Sigmoid colon (tissue), 7 donors: ENCODE measurements around the gene PRTN3. TPM values are rescaled to one million over a fixed set of nuclear protein-coding genes. Genes with fewer than 3 reads are reported as not detected.

Experiments used
- DNase-seq: peaks from one replicate; pipeline ENCODE4 v3.0.0-alpha.2; 2019
- H3K27ac ChIP-seq, 4 donors: fragments of 200-600 bp; sonication (generic); one replicate each; pipeline ENCODE4 v1.5.1; 2016 to 2019; ENCODE audit warnings: mild to moderate bottlenecking in 1 of 4
- H3K27me3 ChIP-seq, 3 donors: fragments of 200-600 bp; sonication (generic); one replicate each; pipeline ENCODE4 v1.5.1; 2019; ENCODE audit warnings: mild to moderate bottlenecking in 1 of 3
- H3K36me3 ChIP-seq, 4 donors: fragments of 200-600 bp; sonication (generic); one replicate each; pipeline ENCODE4 v1.5.1; 2016 to 2019
- H3K4me1 ChIP-seq, 4 donors: fragments of 200-600 bp; sonication (generic); one replicate each; pipeline ENCODE4 v1.5.1; 2017 to 2019
- H3K4me3 ChIP-seq, 4 donors: fragments of 200-600 bp; sonication (generic); one replicate each; pipeline ENCODE4 v1.5.1; 2017 to 2019; ENCODE audit warnings: mild to moderate bottlenecking in 2 of 4, moderate library complexity in 1 of 4
- H3K9me3 ChIP-seq, 4 donors: fragments of 200-600 bp in 3 of 4; sonication (generic) in 3 of 4; one replicate each; pipeline versions ENCODE4 v1.5.1 to v1.6.1; 2013 to 2019
- EP300 ChIP-seq, 4 donors: sonication (generic); formaldehyde crosslinking; IDR thresholded peaks; one replicate each; pipeline ENCODE4 v1.6.1; 2017; ENCODE audit warnings: antibody characterized with exemption in 4 of 4
- POLR2A ChIP-seq, 2 donors: fragments of 450-650 bp; IDR thresholded peaks; one replicate each; pipeline ENCODE4 v1.6.1; 2016; ENCODE audit warnings: antibody characterized with exemption in 2 of 2, mild to moderate bottlenecking in 2 of 2, moderate library complexity in 2 of 2
- POLR2AphosphoS5 ChIP-seq, 4 donors: sonication (generic); formaldehyde crosslinking; IDR thresholded peaks; one replicate each; pipeline ENCODE4 v1.6.1; 2017; ENCODE audit warnings: antibody characterized with exemption in 4 of 4
- WGBS, 2 donors: extraction: QIAGEN DNeasy Blood & Tissue Kit; methylation state at CpG; one replicate each; pipeline ENCODE4 v1.1.7; 2013; 5-methylcytosine and 5-hydroxymethylcytosine counted together
- intact Hi-C: fragments of 100-400 bp; cut with DNase I; formaldehyde crosslinking; loops from one replicate; pipeline ENCODE4 v1.15.1; 2023
- polyA plus RNA-seq, 3 donors: library from polyadenylated mRNA; stranded (reverse); fragments of 200-250 nt; gene quantifications; one replicate each; pipeline ENCODE4 v1.2.3, GENCODE V29; 2013
- total RNA-seq, 4 donors: library from RNA; depleted of rRNA; stranded (reverse); fragments of >200 nt; gene quantifications; one replicate each; pipeline ENCODE4 v1.1.0, GENCODE V29; 2016
- TF ChIP-seq, protein P1 (sequence below), 4 experiments: fragments of 450-650 bp in 3 of 4; fragments of 200-600 bp in 1 of 4; IDR thresholded peaks; one replicate each; pipeline ENCODE4 v1.5.1; 2016 to 2019; ENCODE audit warnings: antibody characterized with exemption in 4 of 4, mild to moderate bottlenecking in 3 of 4, moderate library complexity in 2 of 4
- donor health status: healthy with polysubstance abuse.
- donor health status: Bipolar disorder and iron deficiency.
- donor health status: healthy.

Gene PRTN3
- total and polyA plus RNA-seq, 7 donors, result not detected

DNA sequence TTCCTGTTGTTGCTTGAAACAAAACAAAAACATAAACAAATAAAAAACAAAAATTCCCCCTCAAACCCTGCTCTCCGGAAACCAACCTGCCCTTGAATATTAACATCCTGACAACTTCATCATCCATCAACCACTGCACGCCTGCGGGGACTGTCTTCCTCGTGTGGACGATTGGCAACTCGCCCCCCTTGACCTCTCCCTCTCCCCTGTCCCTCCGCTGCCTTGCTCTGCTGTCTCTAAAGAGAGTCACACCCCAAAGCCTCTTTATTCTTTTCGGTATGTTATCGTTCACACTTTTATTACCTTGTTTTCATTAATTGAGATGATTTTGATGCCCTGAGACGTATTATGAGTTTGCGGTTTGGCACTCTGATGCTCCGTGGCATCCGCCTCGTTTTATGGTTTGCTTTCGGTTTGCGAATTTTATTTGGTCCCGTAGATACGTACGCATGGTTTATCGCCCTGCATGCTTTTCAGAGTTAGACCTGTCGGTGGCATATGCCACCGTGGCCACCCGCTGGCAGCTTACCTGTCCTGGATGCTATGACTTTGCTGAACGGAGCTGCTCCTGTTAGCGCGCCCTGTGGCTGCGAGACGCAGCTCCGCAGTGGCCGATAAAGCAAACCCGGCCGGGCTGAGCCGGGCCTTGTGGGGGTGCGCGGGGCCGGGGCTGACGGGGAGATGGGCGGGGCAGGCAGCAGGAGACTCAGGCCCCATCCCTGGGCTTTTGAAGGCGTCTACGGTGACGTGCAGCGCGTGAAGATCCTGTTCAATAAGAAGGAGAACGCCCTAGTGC lies 33.0 kb upstream of the PRTN3 start:
- H3K27me3 ChIP-seq, result no peaks in the 10 kb centered on the region
- intact Hi-C loops, result no loop called here
- DNase-seq, result no peak
- no peak overlapping the region for H3K4me3 ChIP-seq
- TF ChIP-seq, protein P1, sequence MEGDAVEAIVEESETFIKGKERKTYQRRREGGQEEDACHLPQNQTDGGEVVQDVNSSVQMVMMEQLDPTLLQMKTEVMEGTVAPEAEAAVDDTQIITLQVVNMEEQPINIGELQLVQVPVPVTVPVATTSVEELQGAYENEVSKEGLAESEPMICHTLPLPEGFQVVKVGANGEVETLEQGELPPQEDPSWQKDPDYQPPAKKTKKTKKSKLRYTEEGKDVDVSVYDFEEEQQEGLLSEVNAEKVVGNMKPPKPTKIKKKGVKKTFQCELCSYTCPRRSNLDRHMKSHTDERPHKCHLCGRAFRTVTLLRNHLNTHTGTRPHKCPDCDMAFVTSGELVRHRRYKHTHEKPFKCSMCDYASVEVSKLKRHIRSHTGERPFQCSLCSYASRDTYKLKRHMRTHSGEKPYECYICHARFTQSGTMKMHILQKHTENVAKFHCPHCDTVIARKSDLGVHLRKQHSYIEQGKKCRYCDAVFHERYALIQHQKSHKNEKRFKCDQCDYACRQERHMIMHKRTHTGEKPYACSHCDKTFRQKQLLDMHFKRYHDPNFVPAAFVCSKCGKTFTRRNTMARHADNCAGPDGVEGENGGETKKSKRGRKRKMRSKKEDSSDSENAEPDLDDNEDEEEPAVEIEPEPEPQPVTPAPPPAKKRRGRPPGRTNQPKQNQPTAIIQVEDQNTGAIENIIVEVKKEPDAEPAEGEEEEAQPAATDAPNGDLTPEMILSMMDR (IDR thresholded peaks at IDR 0.05), result no peak
- TF ChIP-seq EP300 (IDR thresholded peaks at IDR 0.05) (no peak), POLR2A (IDR thresholded peaks at IDR 0.05) (no peak), POLR2AphosphoS5 (IDR thresholded peaks at IDR 0.05) (no peak)
- 90 to 93% methylated on average over 44 of the region's 44 CpGs for WGBS, 2 donors
- no peaks in the 10 kb centered on the region for H3K9me3 ChIP-seq
- H3K4me1 ChIP-seq, result peaks cover 0 to 13% (median 9%) of the 10 kb centered on the region in 4 donors
- H3K27ac ChIP-seq, result no peak overlapping the region
- peaks cover 61 to 91% (median 83%) of the 10 kb centered on the region in 4 donors for H3K36me3 ChIP-seq

DNA sequence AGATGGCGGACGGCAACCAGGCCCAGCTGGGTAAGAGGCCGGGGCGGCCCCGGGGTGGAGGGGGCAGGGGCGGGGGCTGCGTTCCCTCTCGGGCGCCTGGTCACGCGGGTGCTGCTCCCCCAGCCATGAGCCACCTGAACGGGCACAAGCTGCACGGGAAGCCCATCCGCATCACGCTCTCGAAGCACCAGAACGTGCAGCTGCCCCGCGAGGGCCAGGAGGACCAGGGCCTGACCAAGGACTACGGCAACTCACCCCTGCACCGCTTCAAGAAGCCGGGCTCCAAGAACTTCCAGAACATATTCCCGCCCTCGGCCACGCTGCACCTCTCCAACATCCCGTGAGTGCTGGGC lies 32.4 kb upstream of the PRTN3 start:
- Histone ChIP-seq H3K27me3 (no peaks in the 10 kb centered on the region), H3K9me3 (no peaks in the 10 kb centered on the region), H3K4me1 (peaks cover 0 to 8% (median 3%) of the 10 kb centered on the region in 4 donors), H3K4me3 (no peak overlapping the region), H3K36me3 (peaks cover 61 to 95% (median 86%) of the 10 kb centered on the region in 4 donors), H3K27ac (no peak overlapping the region)
- TF ChIP-seq EP300 (IDR thresholded peaks at IDR 0.05), result no peak
- TF ChIP-seq POLR2AphosphoS5 (IDR thresholded peaks at IDR 0.05), result no peak
- TF ChIP-seq POLR2A (IDR thresholded peaks at IDR 0.05), result no peak
- TF ChIP-seq, protein P1 (IDR thresholded peaks at IDR 0.05), result no peak
- WGBS, 2 donors, result 92 to 94% methylated on average over 26 of the region's 26 CpGs
- DNase-seq, result no peak
- intact Hi-C loops, result no loop called here

DNA sequence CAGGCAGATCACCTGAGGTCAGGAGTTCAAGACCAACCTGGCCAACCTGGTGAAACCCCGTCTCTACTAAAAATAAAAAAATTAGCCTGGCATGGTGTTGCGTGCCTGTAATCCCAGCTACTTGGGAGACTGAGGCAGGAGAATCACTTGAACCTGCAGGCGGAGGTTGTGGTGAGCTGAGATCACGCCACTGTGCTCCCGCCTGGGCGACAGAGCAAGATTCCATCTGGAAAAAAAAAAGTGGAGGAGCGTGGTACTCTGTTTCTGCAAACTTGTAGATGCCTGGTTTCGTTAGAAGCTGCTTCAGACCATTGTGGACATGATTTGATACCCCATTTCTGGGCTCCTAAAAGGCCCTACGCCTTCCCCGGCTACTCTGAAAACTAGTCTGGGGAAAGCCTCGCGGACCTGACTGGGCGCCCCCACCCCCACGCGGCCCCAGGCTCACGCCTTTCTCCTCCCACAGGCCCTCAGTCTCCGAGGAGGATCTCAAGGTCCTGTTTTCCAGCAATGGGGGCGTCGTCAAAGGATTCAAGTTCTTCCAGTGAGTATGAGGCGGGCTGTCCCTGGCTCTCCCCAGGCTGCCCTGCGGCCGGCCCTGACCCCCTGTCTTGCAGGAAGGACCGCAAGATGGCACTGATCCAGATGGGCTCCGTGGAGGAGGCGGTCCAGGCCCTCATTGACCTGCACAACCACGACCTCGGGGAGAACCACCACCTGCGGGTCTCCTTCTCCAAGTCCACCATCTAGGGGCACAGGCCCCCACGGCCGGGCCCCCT lies 30.5 kb upstream of the PRTN3 start:
- no peak for DNase-seq

DNA sequence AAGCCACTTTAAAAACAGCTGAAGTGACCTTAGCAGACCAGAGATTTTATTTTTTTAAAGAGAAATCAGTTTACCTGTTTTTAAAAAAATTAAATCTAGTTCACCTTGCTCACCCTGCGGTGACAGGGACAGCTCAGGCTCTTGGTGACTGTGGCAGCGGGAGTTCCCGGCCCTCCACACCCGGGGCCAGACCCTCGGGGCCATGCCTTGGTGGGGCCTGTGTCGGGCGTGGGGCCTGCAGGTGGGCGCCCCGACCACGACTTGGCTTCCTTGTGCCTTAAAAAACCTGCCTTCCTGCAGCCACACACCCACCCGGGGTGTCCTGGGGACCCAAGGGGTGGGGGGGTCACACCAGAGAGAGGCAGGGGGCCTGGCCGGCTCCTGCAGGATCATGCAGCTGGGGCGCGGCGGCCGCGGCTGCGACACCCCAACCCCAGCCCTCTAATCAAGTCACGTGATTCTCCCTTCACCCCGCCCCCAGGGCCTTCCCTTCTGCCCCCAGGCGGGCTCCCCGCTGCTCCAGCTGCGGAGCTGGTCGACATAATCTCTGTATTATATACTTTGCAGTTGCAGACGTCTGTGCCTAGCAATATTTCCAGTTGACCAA lies 29.8 kb upstream of the PRTN3 start:
- WGBS, 2 donors, result 85 to 89% methylated on average over 25 of the region's 25 CpGs
- no peaks in the 10 kb centered on the region for H3K4me1 ChIP-seq
- no peak overlapping the region for H3K4me3 ChIP-seq
- intact Hi-C loops, result no loop called here
- peaks cover 48 to 72% (median 65%) of the 10 kb centered on the region in 4 donors for H3K36me3 ChIP-seq
- H3K9me3 ChIP-seq, result no peaks in the 10 kb centered on the region
- H3K27ac ChIP-seq, result no peak overlapping the region
- TF ChIP-seq EP300 (IDR thresholded peaks at IDR 0.05) (no peak), POLR2AphosphoS5 (IDR thresholded peaks at IDR 0.05) (no peak), POLR2A (IDR thresholded peaks at IDR 0.05) (no peak)
- TF ChIP-seq, protein P1 (IDR thresholded peaks at IDR 0.05), result no peak
- no peak for DNase-seq
- H3K27me3 ChIP-seq, result no peaks in the 10 kb centered on the region

More for the DNA sequence above, 30.5 kb upstream of the PRTN3 start:
- no peak overlapping the region for H3K4me3 ChIP-seq
- H3K9me3 ChIP-seq, result no peaks in the 10 kb centered on the region
- TF ChIP-seq POLR2A (IDR thresholded peaks at IDR 0.05) (no peak), EP300 (IDR thresholded peaks at IDR 0.05) (no peak), POLR2AphosphoS5 (IDR thresholded peaks at IDR 0.05) (no peak)
- TF ChIP-seq, protein P1 (IDR thresholded peaks at IDR 0.05), result no peak
- no peaks in the 10 kb centered on the region for H3K4me1 ChIP-seq
- WGBS, 2 donors, result 85 to 89% methylated on average over 30 of the region's 30 CpGs
- H3K27me3 ChIP-seq, result no peaks in the 10 kb centered on the region
- intact Hi-C loops, result no loop called here
- peaks cover 56 to 79% (median 72%) of the 10 kb centered on the region in 4 donors for H3K36me3 ChIP-seq
- no peak overlapping the region for H3K27ac ChIP-seq
